Effector memory CD4-positive, alpha-beta T cell (primary cell): Measurements from ENCODE around the gene C1D.

Source experiments
- DNase-seq, 3 donors: peaks; one replicate each; pipeline ENCODE4 v3.0.0-alpha.2; 2020
- H3K27ac ChIP-seq: 2 replicates; pipeline ENCODE4 v1.7.0; 2013; ENCODE audit warnings: mild to moderate bottlenecking, low read length, moderate library complexity; ENCODE audit not compliant: insufficient read depth, poor library complexity, severe bottlenecking
- H3K27me3 ChIP-seq: replicated peaks from 2 replicates; pipeline ENCODE4 v1.7.0; 2013; ENCODE audit warnings: mild to moderate bottlenecking, low read length; ENCODE audit not compliant: insufficient read depth, control insufficient read depth, poor library complexity, severe bottlenecking
- H3K36me3 ChIP-seq: 2 replicates; pipeline ENCODE4 v1.7.0; 2013; ENCODE audit warnings: mild to moderate bottlenecking, low read length, moderate library complexity; ENCODE audit not compliant: control insufficient read depth, insufficient read depth
- H3K4me1 ChIP-seq: 2 replicates; pipeline ENCODE4 v1.7.0; 2013; ENCODE audit warnings: low read length, mild to moderate bottlenecking; ENCODE audit not compliant: control insufficient read depth, insufficient read depth, poor library complexity, severe bottlenecking
- H3K4me3 ChIP-seq: 2 replicates; pipeline ENCODE4 v1.7.0; 2013; ENCODE audit warnings: low read length, low read depth, mild to moderate bottlenecking; ENCODE audit not compliant: insufficient read depth, poor library complexity, severe bottlenecking
- H3K9me3 ChIP-seq: 2 replicates; pipeline ENCODE4 v1.7.0; 2013; ENCODE audit warnings: mild to moderate bottlenecking, low read length, moderate library complexity; ENCODE audit not compliant: control insufficient read depth

The C1D gene

GRCh38 chr2:68043695-68044094 is 19.1 kb downstream of the C1D start:
- H3K9me3 ChIP-seq = no peaks in the 10 kb centered on the region
- no peaks in the 10 kb centered on the region for H3K27me3 ChIP-seq
- H3K36me3 ChIP-seq = peaks cover 10% of the 10 kb centered on the region
- H3K4me3 ChIP-seq = no peak overlapping the region
- no peak for DNase-seq
- no peaks in the 10 kb centered on the region for H3K4me1 ChIP-seq
- no peak overlapping the region for H3K27ac ChIP-seq

- Histone ChIP-seq H3K27me3 (no peaks in the 10 kb centered on the region), H3K4me3 (no peak overlapping the region), H3K4me1 (no peaks in the 10 kb centered on the region), H3K9me3 (no peaks in the 10 kb centered on the region), H3K36me3 (peaks cover 10% of the 10 kb centered on the region), H3K27ac (no peak overlapping the region)
- no peak for DNase-seq
Measured at GRCh38 chr2:68043032-68043431, 19.8 kb downstream of the C1D start.

- no peaks in the 10 kb centered on the region for H3K4me1 ChIP-seq
- H3K36me3 ChIP-seq = peaks cover 10% of the 10 kb centered on the region
- DNase-seq = no peak
- H3K27ac ChIP-seq = no peak overlapping the region
- H3K4me3 ChIP-seq = no peak overlapping the region
- no peaks in the 10 kb centered on the region for H3K27me3 ChIP-seq
- no peaks in the 10 kb centered on the region for H3K9me3 ChIP-seq
Measured at GRCh38 chr2:68041704-68042245, 21.0 kb downstream of the C1D start.

GRCh38 chr2:68040078-68040477 is 22.7 kb downstream of the C1D start:
- H3K9me3 ChIP-seq = no peaks in the 10 kb centered on the region
- no peaks in the 10 kb centered on the region for H3K4me1 ChIP-seq
- H3K4me3 ChIP-seq = no peak overlapping the region
- no peak overlapping the region for H3K27ac ChIP-seq
- peaks cover 6% of the 10 kb centered on the region for H3K36me3 ChIP-seq
- no peaks in the 10 kb centered on the region for H3K27me3 ChIP-seq
- DNase-seq = no peak

- H3K36me3 ChIP-seq = peaks cover 6% of the 10 kb centered on the region
- no peaks in the 10 kb centered on the region for H3K27me3 ChIP-seq
Measured at GRCh38 chr2:68039317-68039716, 23.5 kb downstream of the C1D start.

GRCh38 chr2:68032702-68033101 is 30.1 kb downstream of the C1D start:
- no peaks in the 10 kb centered on the region for H3K27me3 ChIP-seq
- no peaks in the 10 kb centered on the region for H3K4me1 ChIP-seq
- DNase-seq = no peak
- H3K9me3 ChIP-seq = no peaks in the 10 kb centered on the region
- H3K27ac ChIP-seq = no peak overlapping the region
- no peak overlapping the region for H3K4me3 ChIP-seq
- H3K36me3 ChIP-seq = no peaks in the 10 kb centered on the region

More at GRCh38 chr2:68039317-68039716, 23.5 kb downstream of the C1D start:
- no peak for DNase-seq
- Histone ChIP-seq H3K4me3 (no peak overlapping the region), H3K9me3 (no peaks in the 10 kb centered on the region), H3K4me1 (no peaks in the 10 kb centered on the region), H3K27ac (no peak overlapping the region)

GRCh38 chr2:68031542-68032160 is 31.2 kb downstream of the C1D start:
- Histone ChIP-seq H3K36me3 (no peaks in the 10 kb centered on the region), H3K4me3 (no peak overlapping the region), H3K9me3 (no peaks in the 10 kb centered on the region), H3K27ac (no peak overlapping the region), H3K4me1 (no peaks in the 10 kb centered on the region), H3K27me3 (no peaks in the 10 kb centered on the region)
- DNase-seq = no peak

GRCh38 chr2:68031043-68031442 is 31.8 kb downstream of the C1D start:
- Histone ChIP-seq H3K27ac (no peak overlapping the region), H3K4me1 (no peaks in the 10 kb centered on the region), H3K36me3 (no peaks in the 10 kb centered on the region), H3K9me3 (no peaks in the 10 kb centered on the region), H3K4me3 (no peak overlapping the region), H3K27me3 (no peaks in the 10 kb centered on the region)
- no peak for DNase-seq

GRCh38 chr2:68030529-68030928 is 32.3 kb downstream of the C1D start:
- DNase-seq = no peak
- Histone ChIP-seq H3K36me3 (no peaks in the 10 kb centered on the region), H3K4me3 (no peak overlapping the region), H3K27me3 (no peaks in the 10 kb centered on the region), H3K4me1 (no peaks in the 10 kb centered on the region), H3K27ac (no peak overlapping the region), H3K9me3 (no peaks in the 10 kb centered on the region)

- Histone ChIP-seq H3K27ac (no peak overlapping the region), H3K36me3 (no peaks in the 10 kb centered on the region), H3K4me3 (no peak overlapping the region), H3K9me3 (no peaks in the 10 kb centered on the region), H3K27me3 (peaks cover 3% of the 10 kb centered on the region), H3K4me1 (no peaks in the 10 kb centered on the region)
- DNase-seq = no peak
Measured at GRCh38 chr2:68027959-68028358, 34.8 kb downstream of the C1D start.
